ENCODE results near the gene HECTD1. TPM values are rescaled to one million over a fixed set of nuclear protein-coding genes. Genes with fewer than 3 reads are reported as not detected.
"Not testable (repeated sequence)": the region's sequence is repeated elsewhere in the genome, so short reads cannot be mapped to it uniquely, and the experiment has no call there.

The HECTD1 gene
- total RNA-seq, 1 experiment from 2014 or later = 317 TPM

DNA sequence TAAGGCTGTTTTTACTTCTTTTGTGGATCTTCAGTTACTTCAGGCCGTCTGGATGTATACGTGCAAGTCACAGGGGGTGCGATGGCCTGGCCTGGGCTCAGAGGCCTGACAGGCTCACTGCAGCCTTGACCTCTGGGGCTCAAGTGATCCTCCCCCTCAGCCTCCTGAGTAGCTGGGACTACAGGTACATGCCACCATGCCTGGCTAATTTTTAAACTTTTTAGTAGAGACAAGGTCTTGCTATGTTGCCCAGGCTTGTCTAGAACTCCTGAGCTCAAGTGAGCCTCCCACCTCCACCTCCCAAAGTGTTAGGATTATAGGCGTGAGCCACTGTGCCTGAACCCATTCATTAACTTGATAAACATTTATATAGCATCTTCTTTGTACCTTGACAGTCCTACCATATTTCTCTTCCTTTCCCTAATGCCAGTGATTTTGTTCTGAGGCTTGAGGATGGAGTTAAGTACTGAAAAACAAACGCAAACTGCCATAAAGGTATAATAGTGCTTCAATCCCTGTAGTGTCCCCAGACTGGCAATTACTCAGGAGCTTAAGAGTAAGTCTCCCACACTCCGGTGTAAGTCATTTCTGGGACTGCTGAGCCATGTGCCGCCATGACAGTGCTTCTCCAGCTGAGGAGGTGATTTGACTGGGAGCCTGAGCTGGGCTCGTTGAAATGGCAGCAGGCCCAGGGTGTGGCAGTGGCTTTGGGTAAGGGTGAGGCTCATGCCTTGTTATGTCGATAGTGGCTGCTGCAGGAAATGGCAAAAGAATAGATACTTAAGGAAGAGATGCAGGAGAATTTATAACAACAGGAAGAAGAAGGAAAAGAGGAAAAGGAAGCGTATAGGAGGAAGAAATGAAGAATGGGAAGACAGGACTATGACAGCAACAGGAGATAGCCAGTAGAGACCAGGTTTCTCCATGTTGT lies 43.7 kb upstream of the HECTD1 start:
- Histone ChIP-seq H3K36me3 (ENCODE audit: insufficient read depth, low read length) (no peaks in the 10 kb centered on the region), H3K27ac (ENCODE audit: low read length) (no peak overlapping the region), H3K9ac (ENCODE audit: low read length) (no peak overlapping the region), H3K4me1 (ENCODE audit: low read length) (peaks cover 5% of the 10 kb centered on the region), H4K20me1 (ENCODE audit: insufficient read depth, low read depth, low read length) (no peaks in the 10 kb centered on the region), H3K9me3 (ENCODE audit: low read length) (no peaks in the 10 kb centered on the region), H3K4me2 (ENCODE audit: low read depth, low read length, poor library complexity, severe bottlenecking) (no peak overlapping the region), H2AFZ (ENCODE audit: low read length) (0 out of 2 replicates have a peak overlapping the region, but pooled peaks have one; percentile 24), H3K4me3 (ENCODE audit: low read length) (no peak overlapping the region), H3K9me2 (replicated peaks; ENCODE audit: insufficient read depth, low read length) (no peaks in the 10 kb centered on the region), H3K27me3 (ENCODE audit: low read length) (no peaks in the 10 kb centered on the region), H3K79me2 (ENCODE audit: low read length) (no peaks in the 10 kb centered on the region)
- DNase-seq = no peak

DNA sequence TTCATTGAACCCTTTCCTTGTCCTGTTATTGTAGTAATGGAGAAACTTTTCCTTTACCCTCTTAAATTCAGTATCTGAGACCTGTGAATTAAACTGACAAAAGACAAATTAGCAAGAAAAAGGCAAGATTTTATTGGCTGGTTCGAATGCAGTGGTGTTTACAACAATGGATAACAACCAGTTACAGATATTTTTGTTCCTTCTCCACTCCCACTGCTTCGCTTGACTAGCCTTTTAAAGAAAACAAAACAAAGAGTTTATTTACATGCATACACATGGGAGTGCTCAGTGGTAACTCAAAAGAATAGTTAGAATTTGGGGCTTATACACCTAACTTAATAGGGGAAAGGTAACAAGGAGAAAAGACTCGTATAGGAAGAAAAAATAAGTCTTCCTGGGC lies 37.0 kb upstream of the HECTD1 start:
- Histone ChIP-seq H3K27me3 (ENCODE audit: low read length) (no peaks in the 10 kb centered on the region), H2AFZ (ENCODE audit: low read length) (no peak overlapping the region), H3K9me2 (replicated peaks; ENCODE audit: insufficient read depth, low read length) (no peaks in the 10 kb centered on the region), H4K20me1 (ENCODE audit: insufficient read depth, low read depth, low read length) (no peaks in the 10 kb centered on the region), H3K4me2 (ENCODE audit: low read depth, low read length, poor library complexity, severe bottlenecking) (no peak overlapping the region), H3K4me1 (ENCODE audit: low read length) (peaks cover 12% of the 10 kb centered on the region), H3K27ac (ENCODE audit: low read length) (no peak overlapping the region), H3K36me3 (ENCODE audit: insufficient read depth, low read length) (no peaks in the 10 kb centered on the region), H3K4me3 (ENCODE audit: low read length) (no peak overlapping the region), H3K9me3 (ENCODE audit: low read length) (no peaks in the 10 kb centered on the region), H3K79me2 (ENCODE audit: low read length) (no peaks in the 10 kb centered on the region), H3K9ac (ENCODE audit: low read length) (no peak overlapping the region)
- no peak for DNase-seq

DNA sequence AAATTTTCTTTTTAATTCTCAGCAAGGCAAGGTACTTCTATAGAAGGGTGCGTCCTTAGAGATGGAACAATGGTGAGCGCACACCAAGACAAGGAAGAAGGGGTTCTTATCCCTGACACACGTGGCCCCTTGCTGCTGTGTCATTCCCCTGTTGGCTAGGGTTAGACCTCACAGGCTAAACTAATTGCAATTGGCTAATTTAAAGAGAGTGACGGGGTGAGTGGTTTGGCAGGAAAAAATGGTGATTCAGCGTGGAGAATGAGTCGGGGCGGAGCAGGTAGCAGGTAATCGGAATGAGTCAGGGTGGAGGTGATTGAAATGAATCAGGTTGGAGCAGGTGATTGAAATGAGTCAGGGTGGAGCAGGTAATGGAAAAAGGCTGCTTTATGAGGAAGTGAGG lies 36.3 kb upstream of the HECTD1 start:
- Histone ChIP-seq H3K27me3 (ENCODE audit: low read length) (no peaks in the 10 kb centered on the region), H2AFZ (ENCODE audit: low read length) (no peak overlapping the region), H3K79me2 (ENCODE audit: low read length) (no peaks in the 10 kb centered on the region), H3K4me3 (ENCODE audit: low read length) (no peak overlapping the region), H3K9ac (ENCODE audit: low read length) (no peak overlapping the region), H3K27ac (ENCODE audit: low read length) (no peak overlapping the region), H4K20me1 (ENCODE audit: insufficient read depth, low read depth, low read length) (no peaks in the 10 kb centered on the region), H3K36me3 (ENCODE audit: insufficient read depth, low read length) (no peaks in the 10 kb centered on the region), H3K4me1 (ENCODE audit: low read length) (peaks cover 16% of the 10 kb centered on the region), H3K4me2 (ENCODE audit: low read depth, low read length, poor library complexity, severe bottlenecking) (no peak overlapping the region), H3K9me2 (replicated peaks; ENCODE audit: insufficient read depth, low read length) (no peaks in the 10 kb centered on the region), H3K9me3 (ENCODE audit: low read length) (no peaks in the 10 kb centered on the region)
- DNase-seq = no peak

DNA sequence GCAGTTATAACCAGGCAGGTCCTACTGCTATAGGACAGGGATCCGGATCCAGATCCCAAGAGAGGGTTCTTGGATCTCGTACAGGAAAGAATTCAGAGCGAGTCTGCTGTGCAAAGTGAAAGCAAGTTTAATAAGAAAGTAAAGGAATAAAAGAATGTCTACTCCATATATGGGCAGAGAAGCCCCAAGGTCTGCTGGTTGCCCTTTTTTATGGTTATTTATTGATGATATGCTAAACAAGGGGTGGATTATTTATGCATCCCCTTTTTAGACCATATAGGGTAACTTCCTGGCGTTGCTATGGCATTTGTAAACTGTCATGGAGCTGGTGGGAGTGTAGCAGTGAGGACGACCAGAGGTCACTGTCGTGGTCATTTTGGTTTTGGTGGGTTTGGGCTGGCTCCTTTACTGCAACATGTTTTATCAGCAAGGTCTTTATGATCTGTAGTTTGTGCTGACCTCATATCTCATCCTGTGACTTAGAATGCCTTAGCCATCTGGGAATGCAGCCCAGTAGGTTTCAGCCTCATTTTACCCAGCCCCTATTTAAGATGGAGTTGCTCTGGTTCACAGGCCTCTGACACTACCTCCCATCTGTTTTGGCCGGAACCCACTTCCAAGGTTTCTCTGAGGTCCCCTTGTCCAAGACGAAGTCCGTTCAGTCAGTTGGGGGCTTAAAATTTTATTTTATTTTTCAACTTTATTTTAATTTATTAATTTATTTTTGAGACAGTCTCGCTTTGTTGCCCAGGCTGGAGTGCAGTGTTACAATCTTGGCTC lies 34.8 kb upstream of the HECTD1 start:
- not testable (repeated sequence) for H3K27ac ChIP-seq (ENCODE audit: low read length); H3K9me2 ChIP-seq (replicated peaks; ENCODE audit: insufficient read depth, low read length); H3K27me3 ChIP-seq (ENCODE audit: low read length); DNase-seq; H3K4me2 ChIP-seq (ENCODE audit: low read depth, low read length, poor library complexity, severe bottlenecking); H3K9me3 ChIP-seq (ENCODE audit: low read length); H3K79me2 ChIP-seq (ENCODE audit: low read length); H3K36me3 ChIP-seq (ENCODE audit: insufficient read depth, low read length); H3K9ac ChIP-seq (ENCODE audit: low read length); H3K4me3 ChIP-seq (ENCODE audit: low read length); H4K20me1 ChIP-seq (ENCODE audit: insufficient read depth, low read depth, low read length)
- H2AFZ ChIP-seq (ENCODE audit: low read length) = peak overlapping the region; percentile 21; the same call in 1 of the 2 replicates
- peaks cover 16% of the 10 kb centered on the region for H3K4me1 ChIP-seq (ENCODE audit: low read length)

DNA sequence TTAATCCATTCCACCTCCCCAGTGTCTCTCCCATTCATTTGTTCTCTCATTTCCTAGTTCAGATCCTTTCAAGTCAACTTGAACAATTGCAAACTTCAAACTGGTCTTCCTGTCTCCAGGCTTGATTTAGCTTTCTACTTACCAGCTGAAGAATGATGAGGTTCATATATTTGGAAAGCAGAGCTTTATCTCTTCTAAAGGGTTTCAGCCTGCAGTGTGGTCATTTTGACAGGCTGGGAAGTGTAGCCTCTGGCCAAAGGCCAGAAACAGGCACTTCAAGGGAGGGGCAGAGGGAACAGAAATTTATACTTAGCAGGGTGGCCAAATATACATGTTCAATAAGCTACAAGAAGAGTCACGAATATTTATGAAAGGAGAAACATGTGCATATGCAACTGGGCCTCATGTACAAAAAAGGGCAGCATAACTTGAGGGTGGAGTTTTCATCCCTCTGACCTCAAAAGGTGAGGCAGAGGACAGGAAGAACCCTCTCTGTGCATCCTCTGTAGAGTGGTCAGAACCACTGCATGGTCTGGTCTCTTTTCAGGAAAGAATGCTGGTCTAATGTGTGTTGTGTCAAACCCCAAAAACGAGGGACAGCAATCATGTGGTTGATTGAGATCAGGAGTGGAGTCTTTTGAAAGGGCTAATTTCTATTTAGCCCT lies 34.0 kb upstream of the HECTD1 start:
- Histone ChIP-seq H3K9me3 (ENCODE audit: low read length) (no peaks in the 10 kb centered on the region), H3K9ac (ENCODE audit: low read length) (no peak overlapping the region), H3K4me1 (ENCODE audit: low read length) (peaks cover 16% of the 10 kb centered on the region), H3K4me3 (ENCODE audit: low read length) (no peak overlapping the region), H3K27ac (ENCODE audit: low read length) (no peak overlapping the region), H3K36me3 (ENCODE audit: insufficient read depth, low read length) (no peaks in the 10 kb centered on the region), H3K9me2 (replicated peaks; ENCODE audit: insufficient read depth, low read length) (no peaks in the 10 kb centered on the region), H4K20me1 (ENCODE audit: insufficient read depth, low read depth, low read length) (no peaks in the 10 kb centered on the region), H3K4me2 (ENCODE audit: low read depth, low read length, poor library complexity, severe bottlenecking) (no peak overlapping the region), H3K79me2 (ENCODE audit: low read length) (no peaks in the 10 kb centered on the region), H2AFZ (ENCODE audit: low read length) (peak overlapping the region; percentile 21; the same call in 1 of the 2 replicates), H3K27me3 (ENCODE audit: low read length) (no peaks in the 10 kb centered on the region)
- DNase-seq = no peak

DNA sequence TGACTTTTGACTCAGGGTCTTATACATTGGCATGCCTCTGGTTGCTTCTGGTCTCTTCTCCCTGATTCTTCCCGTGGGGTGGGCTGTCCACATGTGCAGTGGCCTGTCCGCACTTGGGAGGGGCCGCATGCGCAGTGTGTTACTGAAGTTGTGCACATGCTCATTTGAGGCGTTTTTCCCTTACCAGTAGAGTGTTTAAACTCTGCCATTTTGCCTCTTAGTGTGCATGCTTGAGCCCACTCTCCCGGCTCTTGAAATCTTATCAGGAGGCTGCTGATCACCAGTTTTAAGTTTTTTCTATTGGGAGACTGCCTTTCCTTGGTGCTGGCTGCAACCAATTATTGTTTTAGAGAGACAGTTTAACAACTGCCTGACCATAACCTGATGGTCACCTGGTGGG lies 32.1 kb upstream of the HECTD1 start:
- Histone ChIP-seq H3K36me3 (ENCODE audit: insufficient read depth, low read length) (no peaks in the 10 kb centered on the region), H3K4me2 (ENCODE audit: low read depth, low read length, poor library complexity, severe bottlenecking) (no peak overlapping the region), H3K27ac (ENCODE audit: low read length) (no peak overlapping the region), H3K9me3 (ENCODE audit: low read length) (no peaks in the 10 kb centered on the region), H2AFZ (ENCODE audit: low read length) (no peak overlapping the region), H3K27me3 (ENCODE audit: low read length) (no peaks in the 10 kb centered on the region), H4K20me1 (ENCODE audit: insufficient read depth, low read depth, low read length) (no peaks in the 10 kb centered on the region), H3K79me2 (ENCODE audit: low read length) (no peaks in the 10 kb centered on the region), H3K9me2 (replicated peaks; ENCODE audit: insufficient read depth, low read length) (no peaks in the 10 kb centered on the region), H3K9ac (ENCODE audit: low read length) (no peak overlapping the region), H3K4me3 (ENCODE audit: low read length) (no peak overlapping the region), H3K4me1 (ENCODE audit: low read length) (peaks cover 23% of the 10 kb centered on the region)
- no peak for DNase-seq

DNA sequence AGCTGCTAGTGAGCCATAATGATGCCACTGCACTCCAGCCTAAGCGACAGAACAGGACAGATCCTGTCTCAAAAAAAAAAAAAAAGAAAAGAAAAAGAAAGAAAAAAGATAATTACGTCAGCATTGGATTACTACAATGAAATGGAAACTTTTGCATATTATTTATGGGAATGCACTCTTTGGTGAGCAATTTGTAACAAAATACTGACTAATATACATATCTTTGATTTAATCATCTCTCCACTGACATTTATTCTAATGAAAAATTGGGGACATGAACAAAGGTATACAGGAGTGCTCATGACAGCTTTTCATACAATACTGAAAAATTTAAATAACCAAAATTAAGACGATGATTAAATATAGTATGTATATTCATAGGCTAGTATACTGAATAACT lies 27.9 kb upstream of the HECTD1 start:
- Histone ChIP-seq H3K9me3 (ENCODE audit: low read length) (no peaks in the 10 kb centered on the region), H4K20me1 (ENCODE audit: insufficient read depth, low read depth, low read length) (no peaks in the 10 kb centered on the region), H3K36me3 (ENCODE audit: insufficient read depth, low read length) (no peaks in the 10 kb centered on the region), H3K4me1 (ENCODE audit: low read length) (peaks cover 19% of the 10 kb centered on the region), H3K9me2 (replicated peaks; ENCODE audit: insufficient read depth, low read length) (no peaks in the 10 kb centered on the region), H3K79me2 (ENCODE audit: low read length) (no peaks in the 10 kb centered on the region), H3K9ac (ENCODE audit: low read length) (no peak overlapping the region), H3K4me3 (ENCODE audit: low read length) (no peak overlapping the region), H3K27me3 (ENCODE audit: low read length) (no peaks in the 10 kb centered on the region), H3K27ac (ENCODE audit: low read length) (no peak overlapping the region), H3K4me2 (ENCODE audit: low read depth, low read length, poor library complexity, severe bottlenecking) (no peak overlapping the region), H2AFZ (ENCODE audit: low read length) (no peak overlapping the region)
- DNase-seq = no peak

DNA sequence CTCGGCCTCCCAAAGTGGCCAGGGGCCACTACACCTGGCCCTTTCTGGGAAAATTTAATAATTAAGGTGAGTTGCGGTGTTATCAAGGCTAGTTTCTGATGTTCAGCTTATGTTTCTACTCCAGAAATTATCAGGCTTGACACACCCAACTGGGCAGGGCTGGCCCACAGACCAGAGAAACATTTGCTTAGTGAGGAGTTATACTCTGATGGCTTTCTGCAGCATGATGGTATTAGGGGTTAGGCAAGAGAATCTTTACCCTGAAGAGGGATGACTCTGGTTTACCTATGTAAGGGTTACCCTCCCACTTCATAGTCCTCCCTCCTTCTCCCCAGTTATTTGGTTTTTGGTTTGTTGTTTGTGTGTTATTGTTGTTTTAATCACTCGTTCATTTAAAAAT lies 24.5 kb upstream of the HECTD1 start:
- Histone ChIP-seq H4K20me1 (ENCODE audit: insufficient read depth, low read depth, low read length) (no peaks in the 10 kb centered on the region), H3K27ac (ENCODE audit: low read length) (no peak overlapping the region), H3K9me2 (replicated peaks; ENCODE audit: insufficient read depth, low read length) (no peaks in the 10 kb centered on the region), H3K9ac (ENCODE audit: low read length) (no peak overlapping the region), H3K4me3 (ENCODE audit: low read length) (no peak overlapping the region), H3K79me2 (ENCODE audit: low read length) (no peaks in the 10 kb centered on the region), H3K4me1 (ENCODE audit: low read length) (peaks cover 17% of the 10 kb centered on the region), H3K4me2 (ENCODE audit: low read depth, low read length, poor library complexity, severe bottlenecking) (no peak overlapping the region), H3K27me3 (ENCODE audit: low read length) (no peaks in the 10 kb centered on the region; the same call in 1 of the 2 replicates), H2AFZ (ENCODE audit: low read length) (no peak overlapping the region), H3K9me3 (ENCODE audit: low read length) (no peaks in the 10 kb centered on the region), H3K36me3 (ENCODE audit: insufficient read depth, low read length) (no peaks in the 10 kb centered on the region)
- no peak for DNase-seq

All from Karpas-422 (cell line).